PFSK-1 (cell line): ENCODE results near the gene VPREB1.

ENCODE experiments used
- FOXP2 ChIP-seq: optimal IDR thresholded peaks from 2 replicates; pipeline ENCODE3; 2011; ENCODE audit warnings: borderline replicate concordance, control low read depth, inconsistent platforms; ENCODE audit not compliant: insufficient read depth; ENCODE audit errors: extremely low read length, extremely low read depth
- POLR2AphosphoS5 ChIP-seq: IDR thresholded peaks from 2 replicates; pipeline ENCODE4 v1.6.1; 2012; ENCODE audit warnings: low read depth, mild to moderate bottlenecking, control low read depth, low read length, moderate library complexity
- REST ChIP-seq, 2 experiments: IDR thresholded peaks; 2 replicates each; pipeline versions ENCODE4 v1.6.1 to v1.8.0; 2011 to 2012; ENCODE audit warnings: low read depth in 2 of 2, low read length in 2 of 2, control low read depth in 1 of 2, inconsistent platforms in 1 of 2, mild to moderate bottlenecking in 1 of 2, moderate library complexity in 1 of 2; ENCODE audit not compliant: insufficient read depth in 1 of 2
- SIN3A ChIP-seq: IDR thresholded peaks from 2 replicates; pipeline ENCODE4 v1.6.1; 2012; ENCODE audit warnings: mild to moderate bottlenecking, low read length, moderate library complexity, borderline replicate concordance; ENCODE audit not compliant: insufficient read depth
- TAF1 ChIP-seq: IDR thresholded peaks from 2 replicates; pipeline ENCODE4 v1.6.1; 2012; ENCODE audit warnings: low read length, control low read depth, borderline replicate concordance; ENCODE audit not compliant: insufficient read depth

VPREB1 gene

GRCh38 chr22:22215659-22216449 is 28.7 kb upstream of the VPREB1 start:
- no peak for TF ChIP-seq POLR2AphosphoS5
- no peak for TF ChIP-seq FOXP2
- TF ChIP-seq REST (IDR thresholded peaks at IDR 0.05; ENCODE audit: insufficient read depth in 1 of 2, low read depth in 2 of 2, low read length in 2 of 2) = no peak
- no peak for TF ChIP-seq TAF1
- no peak for TF ChIP-seq SIN3A

- TF ChIP-seq POLR2AphosphoS5 = no peak
- no peak for TF ChIP-seq TAF1
- no peak for TF ChIP-seq SIN3A
- no peak for TF ChIP-seq REST (IDR thresholded peaks at IDR 0.05; ENCODE audit: insufficient read depth in 1 of 2, low read depth in 2 of 2, low read length in 2 of 2)
- no peak for TF ChIP-seq FOXP2
Measured at GRCh38 chr22:22216450-22216959, 28.1 kb upstream of the VPREB1 start.

GRCh38 chr22:22218302-22218701 is 26.3 kb upstream of the VPREB1 start:
- no peak for TF ChIP-seq POLR2AphosphoS5
- no peak for TF ChIP-seq SIN3A
- no peak for TF ChIP-seq FOXP2
- TF ChIP-seq TAF1 = no peak
- no peak for TF ChIP-seq REST (IDR thresholded peaks at IDR 0.05; ENCODE audit: insufficient read depth in 1 of 2, low read depth in 2 of 2, low read length in 2 of 2)

- TF ChIP-seq POLR2AphosphoS5 (no peak), FOXP2 (no peak), REST (IDR thresholded peaks at IDR 0.05; ENCODE audit: insufficient read depth in 1 of 2, low read depth in 2 of 2, low read length in 2 of 2) (no peak), TAF1 (no peak), SIN3A (no peak)
Measured at GRCh38 chr22:22219140-22219996, 25.2 kb upstream of the VPREB1 start.
